Suprapubic skin (tissue), 4 donors: ENCODE results near the gene OTUB2. TPM values are rescaled to one million over a fixed set of nuclear protein-coding genes. Genes with fewer than 3 reads are reported as not detected.

Experiments
- DNase-seq, 2 donors: peaks; one replicate each; pipeline ENCODE4 v3.0.0-alpha.2; 2019; ENCODE audit warnings: low spot score in 2 of 2
- H3K27ac ChIP-seq: fragments of 200-600 bp; sonication (generic); one replicate; pipeline ENCODE4 v1.5.1; 2019
- H3K27me3 ChIP-seq: fragments of 200-600 bp; sonication (generic); one replicate; pipeline ENCODE4 v1.5.1; 2019
- H3K36me3 ChIP-seq: fragments of 200-600 bp; sonication (generic); one replicate; pipeline ENCODE4 v1.5.1; 2019
- H3K4me1 ChIP-seq: fragments of 200-600 bp; sonication (generic); one replicate; pipeline ENCODE4 v1.5.1; 2019
- H3K4me3 ChIP-seq: fragments of 200-600 bp; sonication (generic); one replicate; pipeline ENCODE4 v1.5.1; 2019; ENCODE audit warnings: mild to moderate bottlenecking
- H3K9me3 ChIP-seq: fragments of 200-600 bp; sonication (generic); one replicate; pipeline ENCODE4 v1.5.1; 2019
- EP300 ChIP-seq: sonication (generic); formaldehyde crosslinking; IDR thresholded peaks from one replicate; pipeline ENCODE4 v1.6.1; 2017; ENCODE audit warnings: antibody characterized with exemption
- POLR2A ChIP-seq, 2 donors: fragments of 450-650 bp; IDR thresholded peaks; one replicate each; pipeline ENCODE4 v1.6.1; 2017; ENCODE audit warnings: antibody characterized with exemption in 2 of 2, mild to moderate bottlenecking in 2 of 2, moderate library complexity in 2 of 2
- POLR2AphosphoS5 ChIP-seq, 3 donors: sonication (generic); formaldehyde crosslinking; IDR thresholded peaks; one replicate each; pipeline ENCODE4 v1.6.1; 2017; ENCODE audit warnings: antibody characterized with exemption in 3 of 3
- WGBS: methylation state at CpG from one replicate; pipeline ENCODE4 v1.1.5; 2018; 5-methylcytosine and 5-hydroxymethylcytosine counted together
- total RNA-seq, 4 donors: library from RNA; depleted of rRNA; stranded (reverse); fragments of >200 nt; gene quantifications; one replicate each; pipeline ENCODE4 v1.1.0, GENCODE V29; 2016
- TF ChIP-seq, protein P1 (sequence below), 2 donors: fragments of 200-600 bp in 1 of 2; fragments of 450-650 bp in 1 of 2; sonication (generic) in 1 of 2; IDR thresholded peaks; one replicate each; pipeline ENCODE4 v1.5.1; 2016 to 2019; ENCODE audit warnings: antibody characterized with exemption in 2 of 2, mild to moderate bottlenecking in 1 of 2, moderate library complexity in 1 of 2

Gene OTUB2
- total RNA-seq, 4 donors from 2014 or later = 7.2 to 35.5 (median 14.3) TPM

DNA sequence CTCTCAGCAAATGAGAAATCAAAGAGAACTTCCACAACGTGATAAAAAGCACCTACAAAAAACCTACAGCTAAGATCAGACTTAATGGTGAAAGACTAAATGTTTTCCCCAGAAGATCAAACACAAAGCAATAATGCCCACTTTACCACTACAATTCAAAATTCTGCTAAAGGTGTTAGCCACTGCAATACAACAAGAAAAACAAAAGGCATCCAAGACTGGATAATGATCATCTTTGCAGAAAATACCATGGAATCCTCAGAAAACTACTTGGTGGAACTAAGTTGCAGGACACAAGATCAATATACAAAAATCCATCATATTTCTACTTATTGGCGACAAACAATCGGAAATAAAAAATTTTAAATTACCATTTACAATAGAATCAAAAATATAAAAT lies 48.4 kb downstream of the OTUB2 start:
- 95% methylated on average over 3 of the region's 3 CpGs for WGBS

DNA sequence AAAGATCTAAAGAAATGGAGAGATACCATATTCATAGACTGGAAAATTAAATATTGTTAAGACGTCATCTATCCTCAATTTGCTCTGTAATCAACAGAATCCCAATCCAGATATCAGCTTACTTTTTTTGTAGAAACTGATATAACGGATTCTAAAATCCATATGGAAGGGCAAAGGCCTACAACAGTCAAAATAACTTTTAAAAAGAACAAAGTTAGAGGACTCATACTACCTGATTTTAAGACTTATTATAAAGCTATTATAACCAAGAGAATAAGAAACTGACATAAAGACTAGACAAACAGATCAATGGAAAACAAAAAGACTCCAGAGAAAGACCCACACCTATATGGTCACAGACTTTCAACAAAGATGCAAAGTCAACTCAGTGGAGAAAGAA lies 48.9 kb downstream of the OTUB2 start:
- Histone ChIP-seq H3K9me3 (no peaks in the 10 kb centered on the region), H3K4me1 (peaks cover 42% of the 10 kb centered on the region), H3K27me3 (no peaks in the 10 kb centered on the region), H3K27ac (no peak overlapping the region), H3K4me3 (no peak overlapping the region), H3K36me3 (peaks cover 6% of the 10 kb centered on the region)
- no peak for TF ChIP-seq EP300
- no peak for TF ChIP-seq POLR2A (IDR thresholded peaks at IDR 0.05)
- TF ChIP-seq, protein P1, sequence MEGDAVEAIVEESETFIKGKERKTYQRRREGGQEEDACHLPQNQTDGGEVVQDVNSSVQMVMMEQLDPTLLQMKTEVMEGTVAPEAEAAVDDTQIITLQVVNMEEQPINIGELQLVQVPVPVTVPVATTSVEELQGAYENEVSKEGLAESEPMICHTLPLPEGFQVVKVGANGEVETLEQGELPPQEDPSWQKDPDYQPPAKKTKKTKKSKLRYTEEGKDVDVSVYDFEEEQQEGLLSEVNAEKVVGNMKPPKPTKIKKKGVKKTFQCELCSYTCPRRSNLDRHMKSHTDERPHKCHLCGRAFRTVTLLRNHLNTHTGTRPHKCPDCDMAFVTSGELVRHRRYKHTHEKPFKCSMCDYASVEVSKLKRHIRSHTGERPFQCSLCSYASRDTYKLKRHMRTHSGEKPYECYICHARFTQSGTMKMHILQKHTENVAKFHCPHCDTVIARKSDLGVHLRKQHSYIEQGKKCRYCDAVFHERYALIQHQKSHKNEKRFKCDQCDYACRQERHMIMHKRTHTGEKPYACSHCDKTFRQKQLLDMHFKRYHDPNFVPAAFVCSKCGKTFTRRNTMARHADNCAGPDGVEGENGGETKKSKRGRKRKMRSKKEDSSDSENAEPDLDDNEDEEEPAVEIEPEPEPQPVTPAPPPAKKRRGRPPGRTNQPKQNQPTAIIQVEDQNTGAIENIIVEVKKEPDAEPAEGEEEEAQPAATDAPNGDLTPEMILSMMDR (IDR thresholded peaks at IDR 0.05) = no peak
- no peak for TF ChIP-seq POLR2AphosphoS5 (IDR thresholded peaks at IDR 0.05)
- WGBS = 96% methylated on average over 2 of the region's 2 CpGs
- DNase-seq = no peak

More for the DNA sequence above, 48.4 kb downstream of the OTUB2 start:
- Histone ChIP-seq H3K9me3 (peaks cover 2% of the 10 kb centered on the region), H3K4me3 (no peak overlapping the region), H3K4me1 (peaks cover 38% of the 10 kb centered on the region), H3K36me3 (peaks cover 6% of the 10 kb centered on the region), H3K27ac (no peak overlapping the region), H3K27me3 (no peaks in the 10 kb centered on the region)
- TF ChIP-seq POLR2A (IDR thresholded peaks at IDR 0.05) (no peak), POLR2AphosphoS5 (IDR thresholded peaks at IDR 0.05) (no peak), EP300 (no peak)
- TF ChIP-seq, protein P1 (IDR thresholded peaks at IDR 0.05) = no peak
- DNase-seq = no peak

DNA sequence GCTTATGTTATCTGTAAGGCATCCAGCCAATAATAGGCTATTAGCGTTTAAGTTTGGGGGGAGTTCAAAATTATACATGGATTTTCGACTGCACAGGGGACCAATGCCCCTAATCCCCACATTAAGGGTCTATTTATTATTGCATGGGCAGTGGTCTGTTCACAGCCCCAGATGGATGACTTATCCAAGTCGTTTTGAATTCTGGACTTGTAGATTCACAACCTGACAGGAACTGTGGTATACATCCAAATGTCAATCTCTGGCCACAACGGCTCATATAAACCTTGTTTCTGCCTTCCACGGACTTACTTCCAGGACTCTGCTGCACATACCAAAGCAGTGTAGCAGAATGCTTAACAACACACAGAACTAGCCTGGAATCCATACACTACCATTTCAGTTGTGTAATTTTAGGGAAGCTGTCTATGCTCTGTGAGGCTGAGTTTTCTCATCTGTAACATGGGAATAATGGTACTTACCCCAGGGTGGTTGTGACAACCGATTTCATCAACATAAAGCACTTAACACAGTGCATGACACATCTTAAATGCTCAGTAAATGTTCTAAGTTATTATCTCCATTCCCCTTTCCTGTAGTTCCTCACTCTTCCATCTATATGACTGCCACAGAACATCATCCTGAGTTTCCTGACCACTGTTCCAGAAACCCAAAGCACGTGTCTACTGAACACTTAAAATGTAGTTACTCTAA lies 51.1 kb downstream of the OTUB2 start:
- Histone ChIP-seq H3K9me3 (no peaks in the 10 kb centered on the region), H3K27me3 (no peaks in the 10 kb centered on the region), H3K36me3 (peaks cover 6% of the 10 kb centered on the region), H3K27ac (no peak overlapping the region), H3K4me3 (peak overlapping the region; percentile 100), H3K4me1 (peaks cover 51% of the 10 kb centered on the region)
- no peak for DNase-seq
- TF ChIP-seq EP300 (no peak), POLR2AphosphoS5 (IDR thresholded peaks at IDR 0.05) (no peak), POLR2A (IDR thresholded peaks at IDR 0.05) (no peak)
- TF ChIP-seq, protein P1 (IDR thresholded peaks at IDR 0.05) = no peak
- whole genome bisulfite sequencing = 58% methylated on average over 7 of the region's 7 CpGs

DNA sequence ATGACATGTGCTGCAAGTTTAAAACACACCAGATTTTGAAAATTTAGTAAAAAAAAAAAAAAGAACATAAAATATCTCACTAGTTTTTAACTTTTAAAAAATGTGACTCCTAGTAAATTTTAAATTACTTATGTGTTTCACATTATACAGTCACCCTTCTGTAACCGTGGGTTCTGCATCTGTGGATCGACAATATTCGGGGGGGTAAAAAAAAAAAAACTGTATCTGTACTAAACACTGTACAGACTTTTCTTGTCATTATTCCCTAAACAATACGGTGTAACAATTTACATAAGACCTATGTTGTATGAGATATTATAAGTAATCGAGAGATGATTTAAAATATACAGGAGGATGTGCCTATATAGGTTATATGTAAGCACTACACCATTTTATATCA lies 51.7 kb downstream of the OTUB2 start:
- no peaks in the 10 kb centered on the region for H3K27me3 ChIP-seq
- peaks cover 6% of the 10 kb centered on the region for H3K36me3 ChIP-seq
- no peak overlapping the region for H3K27ac ChIP-seq
- no peak for DNase-seq
- H3K4me1 ChIP-seq = peaks cover 52% of the 10 kb centered on the region
- H3K4me3 ChIP-seq = peak overlapping the region; percentile 100
- no peak for TF ChIP-seq EP300
- TF ChIP-seq POLR2AphosphoS5 (IDR thresholded peaks at IDR 0.05) = no peak
- no peak for TF ChIP-seq POLR2A (IDR thresholded peaks at IDR 0.05)
- TF ChIP-seq, protein P1 (IDR thresholded peaks at IDR 0.05) = no peak
- 79% methylated on average over 5 of the region's 5 CpGs for WGBS
- H3K9me3 ChIP-seq = no peaks in the 10 kb centered on the region

DNA sequence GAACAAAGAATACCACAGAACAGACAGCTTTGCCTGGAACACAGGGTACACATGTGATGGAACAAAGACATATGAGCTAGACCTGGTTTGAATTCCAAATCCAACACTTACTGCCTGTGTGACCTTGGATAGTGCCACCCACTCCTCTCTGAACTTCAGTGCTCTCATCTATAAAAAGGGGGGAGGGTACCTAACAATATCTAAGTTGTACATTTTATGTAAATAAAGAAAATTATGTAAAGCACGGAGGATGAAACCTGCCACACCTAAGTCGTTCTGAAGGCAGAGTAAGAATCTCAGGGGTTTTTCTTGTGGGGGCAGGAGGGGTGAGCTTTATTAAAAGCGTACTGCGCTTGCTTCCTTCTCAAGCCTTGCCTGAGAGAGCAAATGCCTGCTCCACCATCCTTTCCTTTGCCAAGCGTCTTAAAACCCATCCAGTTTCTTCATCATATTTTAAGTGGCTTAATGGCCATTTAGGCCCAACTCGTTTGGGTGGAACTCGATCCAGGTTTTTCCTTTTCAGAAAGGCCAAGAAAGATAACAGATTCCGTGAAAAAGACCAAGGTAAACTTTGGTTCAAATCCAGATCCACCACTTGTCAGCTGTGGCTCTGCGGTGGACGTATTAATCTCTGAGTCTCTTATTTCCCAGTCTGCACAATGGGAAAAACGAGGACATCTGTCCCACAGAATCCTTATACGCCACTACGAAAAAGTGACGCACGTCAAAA lies 53.9 kb downstream of the OTUB2 start:
- TF ChIP-seq, protein P1 (IDR thresholded peaks at IDR 0.05) = no peak
- no peak for TF ChIP-seq POLR2A (IDR thresholded peaks at IDR 0.05)
- no peak for TF ChIP-seq EP300
- TF ChIP-seq POLR2AphosphoS5 (IDR thresholded peaks at IDR 0.05) = no peak
- peaks cover 49% of the 10 kb centered on the region for H3K4me1 ChIP-seq
- peak overlapping the region; percentile 97 for H3K27ac ChIP-seq
- DNase-seq = no peak
- H3K27me3 ChIP-seq = no peaks in the 10 kb centered on the region
- no peaks in the 10 kb centered on the region for H3K9me3 ChIP-seq
- peak overlapping the region; percentile 100 for H3K4me3 ChIP-seq
- WGBS = 2% methylated on average over 15 of the region's 15 CpGs
- H3K36me3 ChIP-seq = peaks cover 6% of the 10 kb centered on the region
